AG09319 (cell line): ENCODE data around the gene DENND2C.

ENCODE experiments used
- DNase-seq: peaks from one replicate; pipeline ENCODE4 v3.0.0-alpha.2; 2010; ENCODE audit warnings: low read depth; ENCODE audit errors: extremely low read depth
- TF ChIP-seq, protein P1 (sequence below): IDR thresholded peaks from 2 replicates; pipeline ENCODE4 v1.5.1; 2011; ENCODE audit warnings: low read depth, mild to moderate bottlenecking, inconsistent platforms, low read length, moderate library complexity

Gene DENND2C

DNA sequence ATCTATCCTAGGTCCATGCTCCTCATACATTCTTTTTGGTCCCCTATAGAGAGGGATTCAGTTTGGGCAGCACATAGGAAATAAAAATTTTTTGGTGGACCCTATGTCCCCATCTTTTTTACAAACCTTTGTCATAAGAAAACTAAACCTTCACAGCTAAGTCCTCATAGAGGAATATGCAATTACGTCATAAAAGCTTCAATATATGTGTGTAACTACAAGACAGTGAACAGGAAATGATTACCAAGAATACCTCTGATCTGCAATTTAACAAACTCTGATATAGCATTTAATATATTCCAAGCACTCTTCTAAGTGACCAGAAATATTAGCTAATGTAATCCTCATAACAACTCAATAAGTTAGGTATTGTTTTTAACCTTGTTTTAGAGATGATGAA is 6.3 kb upstream of the DENND2C start:
- no peak for DNase-seq
- TF ChIP-seq, protein P1, sequence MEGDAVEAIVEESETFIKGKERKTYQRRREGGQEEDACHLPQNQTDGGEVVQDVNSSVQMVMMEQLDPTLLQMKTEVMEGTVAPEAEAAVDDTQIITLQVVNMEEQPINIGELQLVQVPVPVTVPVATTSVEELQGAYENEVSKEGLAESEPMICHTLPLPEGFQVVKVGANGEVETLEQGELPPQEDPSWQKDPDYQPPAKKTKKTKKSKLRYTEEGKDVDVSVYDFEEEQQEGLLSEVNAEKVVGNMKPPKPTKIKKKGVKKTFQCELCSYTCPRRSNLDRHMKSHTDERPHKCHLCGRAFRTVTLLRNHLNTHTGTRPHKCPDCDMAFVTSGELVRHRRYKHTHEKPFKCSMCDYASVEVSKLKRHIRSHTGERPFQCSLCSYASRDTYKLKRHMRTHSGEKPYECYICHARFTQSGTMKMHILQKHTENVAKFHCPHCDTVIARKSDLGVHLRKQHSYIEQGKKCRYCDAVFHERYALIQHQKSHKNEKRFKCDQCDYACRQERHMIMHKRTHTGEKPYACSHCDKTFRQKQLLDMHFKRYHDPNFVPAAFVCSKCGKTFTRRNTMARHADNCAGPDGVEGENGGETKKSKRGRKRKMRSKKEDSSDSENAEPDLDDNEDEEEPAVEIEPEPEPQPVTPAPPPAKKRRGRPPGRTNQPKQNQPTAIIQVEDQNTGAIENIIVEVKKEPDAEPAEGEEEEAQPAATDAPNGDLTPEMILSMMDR = no peak

DNA sequence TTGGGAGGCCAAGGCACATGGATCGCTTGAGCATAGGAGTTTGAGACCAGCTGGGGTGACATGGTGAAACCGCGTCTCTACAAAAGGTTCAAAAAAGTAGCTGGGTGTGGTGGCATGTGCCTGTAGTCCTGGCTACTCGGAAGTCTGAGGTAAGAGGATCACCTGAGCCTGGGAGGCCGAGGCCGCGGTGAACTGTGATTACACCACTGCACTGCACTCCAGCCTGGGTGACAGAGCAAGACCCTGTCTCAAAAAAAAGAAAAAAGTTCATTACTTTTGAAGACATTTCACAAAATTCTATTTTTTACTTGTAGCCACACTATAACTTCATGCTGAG is 2.1 kb upstream of the DENND2C start:
- TF ChIP-seq, protein P1 = no peak
- DNase-seq = no peak

GRCh38 chr1:114671011-114671938 is 1.4 kb upstream of the DENND2C start:
- TF ChIP-seq, protein P1 = peak; percentile 22
- no peak for DNase-seq

- TF ChIP-seq, protein P1 = no peak
- peak; percentile 62 for DNase-seq
Observed at GRCh38 chr1:114670083-114671010, 498 bp upstream of the DENND2C start.

DNA sequence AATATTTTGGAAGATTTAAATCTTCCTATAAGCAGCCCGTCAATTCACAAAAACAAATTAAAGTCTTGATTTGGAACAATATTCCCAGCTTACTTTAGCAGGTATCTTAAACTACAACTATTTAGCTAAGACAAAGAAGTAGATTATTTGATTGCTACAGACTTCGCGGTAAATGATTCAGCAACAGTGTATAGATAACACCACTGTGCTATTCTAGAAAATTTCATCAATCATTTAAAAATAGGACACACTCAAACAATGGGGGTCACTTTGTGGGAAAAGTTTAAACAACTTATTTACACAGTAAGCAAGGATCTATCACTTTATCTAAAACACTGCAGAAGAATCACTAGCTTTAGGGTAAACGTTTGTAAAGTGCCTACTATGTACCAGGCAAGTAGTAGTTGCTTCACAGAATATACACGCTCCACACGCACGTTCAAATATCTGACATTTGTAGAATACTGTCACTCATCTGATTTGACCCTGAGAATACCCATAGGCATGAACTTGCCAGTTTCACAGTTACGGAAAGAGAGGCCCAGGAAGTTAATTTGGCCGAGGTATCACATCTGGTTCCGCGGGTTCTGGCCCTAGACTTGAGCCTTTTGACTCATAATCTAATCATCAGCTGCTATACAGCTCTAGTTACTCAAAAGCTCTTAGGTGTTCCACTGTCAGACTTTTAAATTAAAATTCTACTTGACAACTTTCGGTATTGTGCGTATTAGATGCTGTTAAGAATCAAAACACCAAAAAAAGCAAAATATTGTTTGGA is 876 bp downstream of the DENND2C start:
- DNase-seq = no peak
- TF ChIP-seq, protein P1 = no peak

- TF ChIP-seq, protein P1 = no peak
- DNase-seq = no peak
Observed at GRCh38 chr1:114668373-114668772, 1.5 kb downstream of the DENND2C start.
